ENCODE measurements around the gene ADRA2C. TPM values are rescaled to one million over a fixed set of nuclear protein-coding genes. Genes with fewer than 3 reads are reported as not detected.

The ADRA2C gene
- total and polyA plus RNA-seq, 2 experiments from 2014 or later = 3.0 to 16.6 TPM

DNA sequence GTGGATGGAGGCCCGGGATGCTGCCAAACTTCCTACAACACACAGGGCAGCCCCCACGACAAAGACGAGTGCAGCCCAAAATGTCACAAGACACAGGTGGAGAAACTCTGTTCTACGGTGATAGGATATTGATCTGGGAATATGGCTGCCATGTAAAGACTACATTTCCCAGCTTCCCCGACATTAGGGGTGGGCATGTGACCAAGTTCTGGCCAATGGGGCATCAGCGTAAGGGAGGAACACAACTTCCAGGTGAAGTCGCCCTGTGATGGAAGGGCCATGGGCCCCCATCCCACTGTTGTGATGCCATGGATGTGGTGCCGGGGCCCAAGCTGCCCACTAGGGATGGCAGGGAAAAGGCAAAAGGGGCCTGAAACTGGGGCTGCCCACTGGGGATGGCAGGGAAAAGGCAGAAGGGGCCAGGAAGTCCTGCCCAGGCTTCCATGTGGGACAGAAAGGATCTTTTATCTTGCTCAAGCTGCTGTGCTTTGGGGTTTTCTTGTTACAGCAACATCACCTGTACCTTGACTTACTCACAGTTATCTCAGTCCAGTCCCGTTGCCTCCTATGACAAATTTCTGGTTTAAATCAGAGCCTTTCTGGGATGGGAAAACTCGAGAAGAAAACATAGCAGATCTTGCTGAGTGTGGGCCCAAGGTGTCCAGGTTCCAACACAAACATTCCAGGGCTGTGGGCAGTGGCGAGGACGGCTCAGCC is 9.7 kb upstream of the ADRA2C start:
- 0 out of 2 replicates have a peak, but pooled peaks cover 2% of the 10 kb centered on the region for H3K9me2 ChIP-seq (ENCODE audit: insufficient read depth)

DNA sequence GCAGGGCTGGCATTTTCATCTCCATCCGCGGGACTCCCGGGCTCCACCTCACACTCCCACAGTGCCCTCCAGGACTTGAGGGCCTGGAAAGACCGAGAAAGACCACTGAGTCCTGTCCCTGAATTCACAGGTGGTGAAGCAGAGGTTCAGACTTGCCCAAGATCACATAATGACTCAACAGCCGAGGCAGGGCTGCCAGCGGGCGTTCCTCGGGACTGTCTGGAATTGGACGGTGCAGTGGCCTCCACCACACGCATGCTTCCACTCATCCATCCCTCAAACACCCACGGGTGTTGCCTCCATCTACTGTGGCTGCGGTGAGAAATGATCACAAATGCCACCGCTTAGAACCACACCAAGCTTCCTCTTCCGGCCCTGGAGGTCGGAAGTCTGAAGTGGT is 6.9 kb upstream of the ADRA2C start:
- Mint-ChIP-seq H3K9me3 (peaks cover 24% of the 10 kb centered on the region), H3K4me1 (peaks cover 18% of the 10 kb centered on the region)
- no peak for ATAC-seq
- TF ChIP-seq, protein P1, sequence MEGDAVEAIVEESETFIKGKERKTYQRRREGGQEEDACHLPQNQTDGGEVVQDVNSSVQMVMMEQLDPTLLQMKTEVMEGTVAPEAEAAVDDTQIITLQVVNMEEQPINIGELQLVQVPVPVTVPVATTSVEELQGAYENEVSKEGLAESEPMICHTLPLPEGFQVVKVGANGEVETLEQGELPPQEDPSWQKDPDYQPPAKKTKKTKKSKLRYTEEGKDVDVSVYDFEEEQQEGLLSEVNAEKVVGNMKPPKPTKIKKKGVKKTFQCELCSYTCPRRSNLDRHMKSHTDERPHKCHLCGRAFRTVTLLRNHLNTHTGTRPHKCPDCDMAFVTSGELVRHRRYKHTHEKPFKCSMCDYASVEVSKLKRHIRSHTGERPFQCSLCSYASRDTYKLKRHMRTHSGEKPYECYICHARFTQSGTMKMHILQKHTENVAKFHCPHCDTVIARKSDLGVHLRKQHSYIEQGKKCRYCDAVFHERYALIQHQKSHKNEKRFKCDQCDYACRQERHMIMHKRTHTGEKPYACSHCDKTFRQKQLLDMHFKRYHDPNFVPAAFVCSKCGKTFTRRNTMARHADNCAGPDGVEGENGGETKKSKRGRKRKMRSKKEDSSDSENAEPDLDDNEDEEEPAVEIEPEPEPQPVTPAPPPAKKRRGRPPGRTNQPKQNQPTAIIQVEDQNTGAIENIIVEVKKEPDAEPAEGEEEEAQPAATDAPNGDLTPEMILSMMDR (conservative IDR thresholded peaks at IDR 0.05; ENCODE audit: low read depth in 2 of 2) = no peak
- TF ChIP-seq ZNF114 (CRISPR knock-in tag; IDR thresholded peaks at IDR 0.05) (no peak), EZH2 (IDR thresholded peaks at IDR 0.05; ENCODE audit: low read depth, unreplicated experiment) (no peak), ZNF331 (CRISPR knock-in tag; IDR thresholded peaks at IDR 0.05; ENCODE audit: low read depth) (no peak), CREB1 (CRISPR knock-in tag; IDR thresholded peaks at IDR 0.05; ENCODE audit: low read depth) (no peak), EZH2phosphoT487 (IDR thresholded peaks at IDR 0.05; ENCODE audit: unreplicated experiment) (no peak), NANOG (IDR thresholded peaks at IDR 0.05; ENCODE audit: borderline replicate concordance) (no peak)

More for the DNA sequence above, 9.7 kb upstream of the ADRA2C start:
- Histone ChIP-seq H3K4me3 (no peak overlapping the region), H3K27ac (ENCODE audit: low read depth) (no peak overlapping the region), H3F3A (replicated peaks; ENCODE audit: low read depth) (no peaks in the 10 kb centered on the region), H2AFZ (0 out of 2 replicates have a peak overlapping the region, but pooled peaks have one; percentile 56), H3K79me2 (replicated peaks; ENCODE audit: insufficient read depth) (no peaks in the 10 kb centered on the region), H3K36me3 (ENCODE audit: insufficient read depth) (no peaks in the 10 kb centered on the region), H3K4me1 (ENCODE audit: insufficient read depth) (peaks cover 6% of the 10 kb centered on the region; the same call in 1 of the 2 replicates), H4K20me1 (replicated peaks; ENCODE audit: insufficient read depth) (no peaks in the 10 kb centered on the region), H3K4me2 (no peak overlapping the region), H3K27me3 (ENCODE audit: insufficient read depth) (no peaks in the 10 kb centered on the region)
- peak; percentile 51 for ATAC-seq
- Mint-ChIP-seq H3K27ac (no peak overlapping the region), H3K4me1 (peaks cover 19% of the 10 kb centered on the region), H3K4me3 (no peak overlapping the region), H3K36me3 (ENCODE audit: low read depth) (peaks cover 16% of the 10 kb centered on the region), H3K27me3 (ENCODE audit: insufficient read depth, low read depth, poor library complexity) (peaks cover 13% of the 10 kb centered on the region), H3K9me3 (peaks cover 26% of the 10 kb centered on the region)
- TF ChIP-seq EZH2phosphoT487 (IDR thresholded peaks at IDR 0.05; ENCODE audit: unreplicated experiment) (no peak), CREB1 (CRISPR knock-in tag; IDR thresholded peaks at IDR 0.05; ENCODE audit: low read depth) (no peak), NANOG (IDR thresholded peaks at IDR 0.05; ENCODE audit: borderline replicate concordance) (no peak), POLR2AphosphoS5 (IDR thresholded peaks at IDR 0.05; ENCODE audit: low read depth) (no peak), ZNF114 (CRISPR knock-in tag; IDR thresholded peaks at IDR 0.05) (no peak)
- TF ChIP-seq, protein P1 (conservative IDR thresholded peaks at IDR 0.05; ENCODE audit: low read depth in 2 of 2) = no peak
- TF ChIP-seq, protein P2, sequence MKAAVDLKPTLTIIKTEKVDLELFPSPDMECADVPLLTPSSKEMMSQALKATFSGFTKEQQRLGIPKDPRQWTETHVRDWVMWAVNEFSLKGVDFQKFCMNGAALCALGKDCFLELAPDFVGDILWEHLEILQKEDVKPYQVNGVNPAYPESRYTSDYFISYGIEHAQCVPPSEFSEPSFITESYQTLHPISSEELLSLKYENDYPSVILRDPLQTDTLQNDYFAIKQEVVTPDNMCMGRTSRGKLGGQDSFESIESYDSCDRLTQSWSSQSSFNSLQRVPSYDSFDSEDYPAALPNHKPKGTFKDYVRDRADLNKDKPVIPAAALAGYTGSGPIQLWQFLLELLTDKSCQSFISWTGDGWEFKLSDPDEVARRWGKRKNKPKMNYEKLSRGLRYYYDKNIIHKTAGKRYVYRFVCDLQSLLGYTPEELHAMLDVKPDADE (IDR thresholded peaks at IDR 0.05) = peak; percentile 73
- DNase-seq (ENCODE audit: low spot score) = peak; percentile 75

More for the DNA sequence above, 6.9 kb upstream of the ADRA2C start:
- no peak overlapping the region for H3K27ac Mint-ChIP-seq
- Histone ChIP-seq H3K79me2 (replicated peaks; ENCODE audit: insufficient read depth) (no peaks in the 10 kb centered on the region), H3K9me2 (ENCODE audit: insufficient read depth) (0 out of 2 replicates have a peak, but pooled peaks cover 2% of the 10 kb centered on the region), H3K27me3 (ENCODE audit: insufficient read depth) (peaks cover 6% of the 10 kb centered on the region; the same call in 1 of the 2 replicates), H3K36me3 (ENCODE audit: insufficient read depth) (no peaks in the 10 kb centered on the region), H3K4me1 (ENCODE audit: insufficient read depth) (peaks cover 5% of the 10 kb centered on the region; the same call in 1 of the 2 replicates), H4K20me1 (replicated peaks; ENCODE audit: insufficient read depth) (no peaks in the 10 kb centered on the region), H3F3A (replicated peaks; ENCODE audit: low read depth) (0 out of 2 replicates have a peak, but pooled peaks cover under 1% of the 10 kb centered on the region), H3K4me3 (no peak overlapping the region), H3K4me2 (no peak overlapping the region), H3K27ac (ENCODE audit: low read depth) (no peak overlapping the region), H2AFZ (no peak overlapping the region)
- H3K27me3 Mint-ChIP-seq (ENCODE audit: insufficient read depth, low read depth, poor library complexity) = peaks cover 18% of the 10 kb centered on the region
- H3K4me3 Mint-ChIP-seq = no peak overlapping the region
- DNase-seq (ENCODE audit: low spot score) = no peak
- H3K36me3 Mint-ChIP-seq (ENCODE audit: low read depth) = peaks cover 14% of the 10 kb centered on the region

Data from GM23338 (cell line).